ENCODE results near the gene DDX19B.
"Not testable (repeated sequence)": the region's sequence is repeated elsewhere in the genome, so short reads cannot be mapped to it uniquely, and the experiment has no call there.

DDX19B gene

GRCh38 chr16:70364399-70364798 lies 65.4 kb downstream of the DDX19B start:
- DNase-seq, result no peak

- DNase-seq, result not testable (repeated sequence)
Measured at GRCh38 chr16:70370145-70370544, 71.2 kb downstream of the DDX19B start.

GRCh38 chr16:70370924-70371323 lies 71.9 kb downstream of the DDX19B start:
- no peak for DNase-seq

- no peak for DNase-seq
Measured at GRCh38 chr16:70372921-70373728, 74.1 kb downstream of the DDX19B start.

GRCh38 chr16:70374213-70374612 lies 75.2 kb downstream of the DDX19B start:
- no peak for DNase-seq

- DNase-seq, result no peak
Measured at GRCh38 chr16:70375636-70376611, 76.9 kb downstream of the DDX19B start.

- no peak for DNase-seq
Measured at GRCh38 chr16:70377782-70378181, 78.8 kb downstream of the DDX19B start.

- DNase-seq, result no peak
Measured at GRCh38 chr16:70378869-70379493, 80.0 kb downstream of the DDX19B start.

DNA sequence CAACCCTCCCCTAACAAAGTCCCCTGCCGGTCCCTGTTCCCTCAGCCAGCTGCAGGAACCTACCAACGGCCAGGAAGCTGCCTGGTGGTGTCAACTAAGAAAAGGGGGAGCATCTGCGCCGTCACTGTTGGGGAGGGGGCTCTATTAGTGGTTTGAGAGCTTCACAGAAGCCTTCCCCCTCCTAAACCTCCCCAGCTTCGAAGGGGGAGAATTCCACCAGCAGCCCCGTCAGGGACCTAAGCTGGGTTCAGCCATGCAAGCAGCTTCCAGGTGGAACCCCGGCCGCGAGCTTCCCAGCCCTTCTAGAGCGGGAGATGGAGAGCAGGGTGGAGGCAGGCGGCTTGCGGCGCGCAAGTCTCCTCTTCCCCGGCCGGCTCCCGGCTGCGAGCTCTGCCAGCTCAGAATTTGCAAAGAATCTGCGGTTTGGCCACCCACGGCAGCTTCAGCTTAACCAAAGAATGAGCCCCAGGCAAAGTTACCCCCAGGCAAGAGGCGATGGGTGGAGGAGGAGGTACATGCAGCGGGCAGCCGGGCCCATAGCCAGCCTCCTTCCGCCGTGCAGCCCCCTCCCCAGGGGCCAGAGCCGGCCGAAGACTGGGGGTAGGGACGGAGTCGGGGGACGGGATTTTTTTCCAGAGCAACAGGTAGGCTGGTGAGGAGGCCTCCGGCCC lies 81.4 kb downstream of the DDX19B start:
- peak; percentile 76 for DNase-seq

GRCh38 chr16:70380919-70381603 lies 82.1 kb downstream of the DDX19B start:
- peak; percentile 99 for DNase-seq

GRCh38 chr16:70381604-70382342 lies 82.8 kb downstream of the DDX19B start:
- no peak for DNase-seq

- DNase-seq, result no peak
Measured at GRCh38 chr16:70383421-70383960, 84.5 kb downstream of the DDX19B start.

Measured in right hindlimb (tissue), 1 donor.